Neuronal stem cell (in vitro differentiated cells): ENCODE results near the gene VPS35.

Source experiments
- DNase-seq: peaks from one replicate; pipeline ENCODE4 v3.0.0-alpha.2; 2013; ENCODE audit warnings: low spot score
- H2AFZ ChIP-seq: one replicate; pipeline ENCODE4 v1.6.1; 2013; ENCODE audit warnings: mild to moderate bottlenecking, low read length, inconsistent platforms
- H2AK5ac ChIP-seq: 2 replicates; pipeline ENCODE4 v1.6.1; 2013; ENCODE audit warnings: low read depth, mild to moderate bottlenecking, inconsistent platforms, low read length, moderate library complexity, mixed read lengths
- H2BK120ac ChIP-seq: 2 replicates; pipeline ENCODE4 v1.6.1; 2013; ENCODE audit warnings: low read depth, mild to moderate bottlenecking, inconsistent platforms, low read length, moderate library complexity, mixed read lengths
- H2BK12ac ChIP-seq: one replicate; pipeline ENCODE4 v1.6.1; 2013; ENCODE audit warnings: low read length, inconsistent platforms
- H2BK15ac ChIP-seq: 2 replicates; pipeline ENCODE4 v1.6.1; 2013; ENCODE audit warnings: mild to moderate bottlenecking, low read length, inconsistent platforms, mixed read lengths
- H2BK5ac ChIP-seq: one replicate; pipeline ENCODE4 v1.6.1; 2013; ENCODE audit warnings: inconsistent platforms, mild to moderate bottlenecking, low read length, moderate library complexity
- H3K14ac ChIP-seq: one replicate; pipeline ENCODE4 v1.6.1; 2013; ENCODE audit warnings: low read length, inconsistent platforms
- H3K18ac ChIP-seq: 2 replicates; pipeline ENCODE4 v1.6.1; 2013; ENCODE audit warnings: low read length, inconsistent platforms
- H3K23ac ChIP-seq: 2 replicates; pipeline ENCODE4 v1.6.1; 2013; ENCODE audit warnings: low read depth, mild to moderate bottlenecking, mixed read lengths, low read length, inconsistent platforms; ENCODE audit not compliant: poor library complexity
- H3K27ac ChIP-seq: replicated peaks from 3 replicates; pipeline ENCODE4 v1.5.1; 2013; ENCODE audit warnings: low read length, inconsistent platforms
- H3K27me3 ChIP-seq, 3 experiments: 2 replicates each; pipeline ENCODE4 v1.6.1; 2013; ENCODE audit warnings: low read length in 3 of 3, mild to moderate bottlenecking in 2 of 3, inconsistent platforms in 1 of 3, low read depth in 1 of 3, mixed read lengths in 1 of 3, moderate library complexity in 1 of 3; ENCODE audit not compliant: control insufficient read depth in 3 of 3, insufficient read depth in 3 of 3
- H3K36me3 ChIP-seq, 2 donors: replicated peaks in 1 of 2; 2 replicates each; pipeline ENCODE4 v1.6.1; 2013; ENCODE audit warnings: low read length in 2 of 2; ENCODE audit not compliant: control insufficient read depth in 2 of 2, insufficient read depth in 2 of 2
- H3K4ac ChIP-seq: 2 replicates; pipeline ENCODE4 v1.6.1; 2013; ENCODE audit warnings: inconsistent platforms, mild to moderate bottlenecking, low read length, moderate library complexity
- H3K4me1 ChIP-seq, 2 donors: 1 replicate in 1 of 2; 2 replicates in 1 of 2; pipeline ENCODE4 v1.6.1; 2013; ENCODE audit warnings: low read length in 2 of 2, low read depth in 1 of 2; ENCODE audit not compliant: control insufficient read depth in 2 of 2, insufficient read depth in 1 of 2
- H3K4me2 ChIP-seq: one replicate; pipeline ENCODE4 v1.6.1; 2013; ENCODE audit warnings: mild to moderate bottlenecking, low read length, inconsistent platforms; ENCODE audit not compliant: insufficient read depth, poor library complexity, severe bottlenecking
- H3K4me3 ChIP-seq, 2 donors: 2 replicates each; pipeline ENCODE4 v1.5.1; 2013; ENCODE audit warnings: low read length in 2 of 2, mild to moderate bottlenecking in 2 of 2, inconsistent platforms in 1 of 2, moderate library complexity in 1 of 2
- H3K79me1 ChIP-seq: one replicate; pipeline ENCODE4 v1.6.1; 2013; ENCODE audit warnings: low read depth, mild to moderate bottlenecking, inconsistent platforms, low read length, moderate library complexity
- H3K9ac ChIP-seq: one replicate; pipeline ENCODE4 v1.6.1; 2013; ENCODE audit warnings: mild to moderate bottlenecking, low read depth, low read length, inconsistent platforms; ENCODE audit not compliant: poor library complexity
- H3K9me3 ChIP-seq, 2 donors: replicated peaks in 1 of 2; 2 replicates each; pipeline versions ENCODE3 to v1.6.1; 2013; ENCODE audit warnings: low read length in 2 of 2, mild to moderate bottlenecking in 2 of 2, inconsistent platforms in 1 of 2, low read depth in 1 of 2, mixed read lengths in 1 of 2, moderate library complexity in 1 of 2; ENCODE audit not compliant: control insufficient read depth in 2 of 2, insufficient read depth in 1 of 2
- H4K8ac ChIP-seq: one replicate; pipeline ENCODE4 v1.6.1; 2013; ENCODE audit warnings: low read depth, mild to moderate bottlenecking, inconsistent platforms, low read length, moderate library complexity
- H4K91ac ChIP-seq: one replicate; pipeline ENCODE4 v1.6.1; 2013; ENCODE audit warnings: low read length, low read depth, mild to moderate bottlenecking, inconsistent platforms; ENCODE audit not compliant: poor library complexity
- WGBS, 2 donors: extraction: QIAGEN DNeasy Blood & Tissue Kit; methylation state at CpG; one replicate each; pipeline ENCODE4 v1.1.7; 2013; ENCODE audit warnings: missing lambda C conversion rate in 2 of 2, mixed read lengths in 1 of 2; ENCODE audit not compliant: insufficient read length in 2 of 2, insufficient replicate concordance in 1 of 2; ENCODE audit errors: extremely low coverage in 2 of 2; 5-methylcytosine and 5-hydroxymethylcytosine counted together

The VPS35 gene

GRCh38 chr16:46695937-46696336 lies 7.0 kb upstream of the VPS35 start:
- no peak overlapping the region for H3K18ac ChIP-seq
- no peaks in the 10 kb centered on the region for H3K9me3 ChIP-seq
- no peak overlapping the region for H2BK15ac ChIP-seq
- no peak overlapping the region for H2BK12ac ChIP-seq
- H2BK120ac ChIP-seq, result no peak overlapping the region
- H3K27ac ChIP-seq, result no peak overlapping the region
- no peak overlapping the region for H3K4me3 ChIP-seq
- H3K4me2 ChIP-seq, result no peak overlapping the region
- no peak overlapping the region for H2BK5ac ChIP-seq
- no peaks in the 10 kb centered on the region for H3K79me1 ChIP-seq
- H4K91ac ChIP-seq, result no peak overlapping the region
- no peak overlapping the region for H3K23ac ChIP-seq
- no peaks in the 10 kb centered on the region for H3K27me3 ChIP-seq
- H3K36me3 ChIP-seq, result peaks cover 23 to 89% of the 10 kb centered on the region in 2 donors
- peaks cover 2 to 8% of the 10 kb centered on the region in 2 donors for H3K4me1 ChIP-seq
- DNase-seq, result no peak
- H3K14ac ChIP-seq, result no peak overlapping the region
- H2AK5ac ChIP-seq, result no peak overlapping the region
- H3K4ac ChIP-seq, result no peak overlapping the region
- no peak overlapping the region for H2AFZ ChIP-seq
- H3K9ac ChIP-seq, result no peak overlapping the region
- WGBS, 2 donors, result no CpG with 5 or more reads among the region's 5 CpGs
- no peak overlapping the region for H4K8ac ChIP-seq

DNA sequence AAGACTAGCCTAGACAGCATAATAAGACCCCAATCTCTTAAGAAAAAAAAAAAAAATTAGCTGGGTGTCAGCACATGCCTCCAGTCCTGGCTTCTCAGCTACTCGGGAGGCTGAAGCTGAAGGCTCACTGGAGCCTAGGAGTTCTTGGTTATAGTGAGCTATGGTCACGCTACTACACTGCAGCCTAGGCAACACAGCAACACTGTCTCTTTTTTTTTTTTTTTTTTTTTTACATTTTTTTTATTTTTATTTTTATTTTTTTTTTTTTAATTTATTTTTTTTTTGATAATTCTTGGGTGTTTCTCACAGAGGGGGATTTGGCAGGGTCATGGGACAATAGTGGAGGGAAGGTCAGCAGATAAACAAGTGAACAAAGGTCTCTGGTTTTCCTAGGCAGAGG lies 4.6 kb upstream of the VPS35 start:
- no peak overlapping the region for H3K14ac ChIP-seq
- no peak overlapping the region for H2AK5ac ChIP-seq
- no peak overlapping the region for H4K8ac ChIP-seq
- no peak overlapping the region for H2BK15ac ChIP-seq
- WGBS, 2 donors, result no CpG with 5 or more reads among the region's 2 CpGs
- no peak overlapping the region for H3K4me3 ChIP-seq
- H3K18ac ChIP-seq, result no peak overlapping the region
- no peak overlapping the region for H2AFZ ChIP-seq
- H3K4me2 ChIP-seq, result no peak overlapping the region
- H3K27ac ChIP-seq, result peak overlapping the region; percentile 54
- peaks cover 23 to 72% of the 10 kb centered on the region in 2 donors for H3K36me3 ChIP-seq
- H3K4me1 ChIP-seq, result peaks cover 6 to 12% of the 10 kb centered on the region in 2 donors
- no peak overlapping the region for H3K4ac ChIP-seq
- no peak overlapping the region for H2BK5ac ChIP-seq
- no peak overlapping the region for H3K9ac ChIP-seq
- no peaks in the 10 kb centered on the region for H3K9me3 ChIP-seq
- no peak overlapping the region for H2BK120ac ChIP-seq
- H3K79me1 ChIP-seq, result peaks cover 1% of the 10 kb centered on the region
- H3K27me3 ChIP-seq, result no peaks in the 10 kb centered on the region
- DNase-seq, result no peak
- H4K91ac ChIP-seq, result no peak overlapping the region
- H2BK12ac ChIP-seq, result no peak overlapping the region
- no peak overlapping the region for H3K23ac ChIP-seq

DNA sequence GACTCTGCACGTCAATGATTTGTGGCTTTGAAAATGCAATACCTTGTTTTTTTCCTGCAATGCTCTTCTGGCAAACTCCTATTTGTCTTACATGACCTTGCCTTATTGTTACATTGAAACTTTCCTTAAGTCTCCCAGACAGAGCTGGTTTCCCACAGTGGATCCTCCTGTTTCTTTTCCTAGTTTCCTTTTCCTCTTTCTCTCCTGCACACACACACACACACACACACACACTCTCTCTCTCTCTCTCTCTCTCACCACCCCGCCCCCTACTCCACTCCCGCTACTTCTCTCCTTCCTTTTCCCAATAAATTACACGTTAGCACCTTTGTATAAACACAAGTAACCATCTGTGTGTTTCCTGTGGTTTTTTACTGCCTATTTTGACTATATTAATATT lies 2.7 kb upstream of the VPS35 start:
- Histone ChIP-seq H3K27me3 (no peaks in the 10 kb centered on the region), H3K18ac (no peak overlapping the region), H3K9ac (no peak overlapping the region), H3K79me1 (peaks cover 6% of the 10 kb centered on the region), H3K27ac (no peak overlapping the region), H2AFZ (no peak overlapping the region), H3K4me2 (no peak overlapping the region), H2BK15ac (no peak overlapping the region), H3K4me1 (peaks cover 11 to 23% of the 10 kb centered on the region in 2 donors), H3K4ac (no peak overlapping the region), H4K8ac (no peak overlapping the region), H2BK12ac (no peak overlapping the region), H3K4me3 (peak overlapping the region in 1 of 2 donors; percentile 75), H3K14ac (no peak overlapping the region), H3K9me3 (no peaks in the 10 kb centered on the region), H4K91ac (no peak overlapping the region), H2AK5ac (no peak overlapping the region), H3K23ac (no peak overlapping the region), H2BK5ac (no peak overlapping the region), H3K36me3 (peaks cover 17 to 53% of the 10 kb centered on the region in 2 donors), H2BK120ac (no peak overlapping the region)
- no peak for DNase-seq
- WGBS, 2 donors, result 100% methylated on average over 3 of the region's 4 CpGs; no CpG with 5 or more reads in 1 of the 2 donors

DNA sequence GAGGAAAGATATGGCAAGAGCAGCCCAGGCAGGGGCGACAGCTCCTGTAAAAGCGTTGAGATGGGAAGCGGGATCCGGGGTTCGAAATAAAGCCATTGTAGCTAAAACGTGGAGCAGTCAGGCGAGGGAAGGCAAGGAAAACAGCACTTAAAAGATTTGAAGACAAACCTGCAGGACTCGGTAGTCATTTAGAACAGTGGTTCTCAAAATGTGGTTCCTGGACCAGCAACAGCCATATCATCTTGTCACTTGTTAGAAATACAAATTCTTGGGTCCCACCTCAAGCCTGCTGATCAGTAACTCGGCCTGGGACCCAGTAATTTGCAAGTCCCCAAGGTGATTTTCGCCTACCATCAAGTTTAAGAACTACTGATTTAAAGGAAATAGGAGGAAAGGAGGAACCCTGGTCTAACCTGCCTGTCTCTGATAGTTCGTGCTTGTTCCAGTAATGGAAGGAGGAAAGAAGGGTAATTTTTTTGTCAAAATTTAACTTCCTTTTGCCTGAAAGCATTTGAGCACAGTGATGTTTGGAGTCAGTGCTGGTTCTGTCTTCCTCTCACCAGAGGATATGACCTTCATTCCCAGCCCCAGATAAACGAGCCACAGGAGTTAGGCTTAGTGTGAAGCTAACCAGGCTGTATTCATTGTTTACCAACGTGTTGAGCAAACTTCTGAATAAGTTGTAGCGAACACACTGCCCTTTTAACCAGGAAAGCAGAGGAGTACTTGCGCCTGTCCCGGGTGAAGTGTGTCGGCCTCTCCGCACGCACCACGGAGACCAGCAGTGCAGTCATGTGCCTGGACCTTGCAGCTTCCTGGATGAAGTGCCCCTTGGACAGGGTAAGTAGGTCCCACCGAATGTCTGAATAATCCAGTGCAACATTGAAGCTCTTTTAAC lies 1.6 kb upstream of the VPS35 start:
- peaks cover 6% of the 10 kb centered on the region for H3K79me1 ChIP-seq
- no peak overlapping the region for H2BK120ac ChIP-seq
- peaks cover 12 to 41% of the 10 kb centered on the region in 2 donors for H3K36me3 ChIP-seq
- H3K9ac ChIP-seq, result peak overlapping the region; percentile 94
- H2BK5ac ChIP-seq, result peak overlapping the region; percentile 2
- H4K91ac ChIP-seq, result no peak overlapping the region
- no peak overlapping the region for H3K4ac ChIP-seq
- peak overlapping the region; percentile 79 for H3K27ac ChIP-seq
- H3K4me1 ChIP-seq, result peaks cover 11 to 23% of the 10 kb centered on the region in 2 donors
- H2AFZ ChIP-seq, result peak overlapping the region; percentile 94
- H2BK12ac ChIP-seq, result no peak overlapping the region
- DNase-seq, result no peak
- no peaks in the 10 kb centered on the region for H3K27me3 ChIP-seq
- peak overlapping the region; percentile 75 to 97 for H3K4me3 ChIP-seq
- H2BK15ac ChIP-seq, result no peak overlapping the region
- peak overlapping the region; percentile 80 for H3K4me2 ChIP-seq
- H4K8ac ChIP-seq, result no peak overlapping the region
- H3K23ac ChIP-seq, result no peak overlapping the region
- no peak overlapping the region for H2AK5ac ChIP-seq
- no peaks in the 10 kb centered on the region for H3K9me3 ChIP-seq
- no peak overlapping the region for H3K18ac ChIP-seq
- H3K14ac ChIP-seq, result no peak overlapping the region
- no CpG with 5 or more reads among the region's 21 CpGs for WGBS, 2 donors
